ENCODE data around the gene USP32.

DNA sequence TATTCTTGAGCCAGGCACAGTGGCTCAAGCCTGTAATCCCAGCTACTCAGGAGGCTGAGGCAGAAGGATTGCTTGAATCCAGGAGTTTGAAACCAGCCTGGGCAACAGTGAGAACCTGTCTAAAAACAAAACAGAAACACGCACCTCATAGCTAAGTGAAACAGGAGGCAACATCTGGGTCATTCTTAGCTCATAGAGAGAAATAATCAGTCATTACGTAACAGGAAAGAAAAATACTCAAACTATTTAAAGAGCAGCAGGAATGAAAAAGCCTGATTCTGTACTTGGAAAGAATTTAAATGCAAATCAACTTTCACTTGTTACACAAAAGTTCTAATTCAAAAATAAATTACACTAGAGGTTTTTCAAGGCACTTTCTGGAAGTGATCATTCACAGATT lies 47.6 kb upstream of the USP32 start:
- no peak for TF ChIP-seq POLR2A (IDR thresholded peaks at IDR 0.05)
- TF ChIP-seq, protein P1, sequence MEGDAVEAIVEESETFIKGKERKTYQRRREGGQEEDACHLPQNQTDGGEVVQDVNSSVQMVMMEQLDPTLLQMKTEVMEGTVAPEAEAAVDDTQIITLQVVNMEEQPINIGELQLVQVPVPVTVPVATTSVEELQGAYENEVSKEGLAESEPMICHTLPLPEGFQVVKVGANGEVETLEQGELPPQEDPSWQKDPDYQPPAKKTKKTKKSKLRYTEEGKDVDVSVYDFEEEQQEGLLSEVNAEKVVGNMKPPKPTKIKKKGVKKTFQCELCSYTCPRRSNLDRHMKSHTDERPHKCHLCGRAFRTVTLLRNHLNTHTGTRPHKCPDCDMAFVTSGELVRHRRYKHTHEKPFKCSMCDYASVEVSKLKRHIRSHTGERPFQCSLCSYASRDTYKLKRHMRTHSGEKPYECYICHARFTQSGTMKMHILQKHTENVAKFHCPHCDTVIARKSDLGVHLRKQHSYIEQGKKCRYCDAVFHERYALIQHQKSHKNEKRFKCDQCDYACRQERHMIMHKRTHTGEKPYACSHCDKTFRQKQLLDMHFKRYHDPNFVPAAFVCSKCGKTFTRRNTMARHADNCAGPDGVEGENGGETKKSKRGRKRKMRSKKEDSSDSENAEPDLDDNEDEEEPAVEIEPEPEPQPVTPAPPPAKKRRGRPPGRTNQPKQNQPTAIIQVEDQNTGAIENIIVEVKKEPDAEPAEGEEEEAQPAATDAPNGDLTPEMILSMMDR (IDR thresholded peaks at IDR 0.05): no peak
